ENCODE measurements around the gene STAC2.

DNA sequence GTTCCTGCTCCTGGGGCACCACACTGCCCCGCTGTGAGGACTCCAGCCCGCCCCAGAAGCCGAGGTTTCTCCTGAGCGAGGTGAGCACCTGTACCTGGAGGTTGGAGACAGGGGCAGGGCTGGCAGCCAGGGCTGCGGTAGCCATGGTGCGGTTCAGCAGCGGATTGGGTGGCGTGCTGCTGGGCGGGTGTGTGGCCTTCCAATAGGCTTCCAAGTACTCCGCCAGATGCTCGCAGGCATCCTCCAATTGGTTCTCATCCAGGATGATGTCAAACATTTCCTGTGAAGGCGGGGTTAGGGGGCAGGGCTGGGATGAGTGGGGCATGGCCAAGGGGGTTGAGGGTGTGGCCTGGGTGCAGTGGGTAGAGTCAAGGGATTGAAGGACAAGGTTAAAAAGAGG is 48.5 kb downstream of the STAC2 start:
- TF ChIP-seq, protein P1, sequence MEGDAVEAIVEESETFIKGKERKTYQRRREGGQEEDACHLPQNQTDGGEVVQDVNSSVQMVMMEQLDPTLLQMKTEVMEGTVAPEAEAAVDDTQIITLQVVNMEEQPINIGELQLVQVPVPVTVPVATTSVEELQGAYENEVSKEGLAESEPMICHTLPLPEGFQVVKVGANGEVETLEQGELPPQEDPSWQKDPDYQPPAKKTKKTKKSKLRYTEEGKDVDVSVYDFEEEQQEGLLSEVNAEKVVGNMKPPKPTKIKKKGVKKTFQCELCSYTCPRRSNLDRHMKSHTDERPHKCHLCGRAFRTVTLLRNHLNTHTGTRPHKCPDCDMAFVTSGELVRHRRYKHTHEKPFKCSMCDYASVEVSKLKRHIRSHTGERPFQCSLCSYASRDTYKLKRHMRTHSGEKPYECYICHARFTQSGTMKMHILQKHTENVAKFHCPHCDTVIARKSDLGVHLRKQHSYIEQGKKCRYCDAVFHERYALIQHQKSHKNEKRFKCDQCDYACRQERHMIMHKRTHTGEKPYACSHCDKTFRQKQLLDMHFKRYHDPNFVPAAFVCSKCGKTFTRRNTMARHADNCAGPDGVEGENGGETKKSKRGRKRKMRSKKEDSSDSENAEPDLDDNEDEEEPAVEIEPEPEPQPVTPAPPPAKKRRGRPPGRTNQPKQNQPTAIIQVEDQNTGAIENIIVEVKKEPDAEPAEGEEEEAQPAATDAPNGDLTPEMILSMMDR (IDR thresholded peaks at IDR 0.05), result no peak
- TF ChIP-seq EP300 (IDR thresholded peaks at IDR 0.05; ENCODE audit: borderline replicate concordance in 1 of 2, low read depth in 1 of 2, low read length in 1 of 2), result no peak
- no peak for TF ChIP-seq RAD21 (IDR thresholded peaks at IDR 0.05; ENCODE audit: low read length)
- TF ChIP-seq EZH2phosphoT487 (IDR thresholded peaks at IDR 0.05; ENCODE audit: borderline replicate concordance, low read depth), result no peak
- TF ChIP-seq RFX5 (IDR thresholded peaks at IDR 0.05; ENCODE audit: low read length), result no peak
- TF ChIP-seq ELF1 (IDR thresholded peaks at IDR 0.05), result no peak
- TF ChIP-seq RCOR1 (IDR thresholded peaks at IDR 0.05; ENCODE audit: low read length), result no peak
- no peak for TF ChIP-seq GATA2 (CRISPR knock-in tag; IDR thresholded peaks at IDR 0.05)
- no peak for TF ChIP-seq TCF12 (IDR thresholded peaks at IDR 0.05)
- TF ChIP-seq, protein P2, sequence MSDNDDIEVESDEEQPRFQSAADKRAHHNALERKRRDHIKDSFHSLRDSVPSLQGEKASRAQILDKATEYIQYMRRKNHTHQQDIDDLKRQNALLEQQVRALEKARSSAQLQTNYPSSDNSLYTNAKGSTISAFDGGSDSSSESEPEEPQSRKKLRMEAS (IDR thresholded peaks at IDR 0.05; ENCODE audit: low read depth), result no peak
- TF ChIP-seq MXI1 (IDR thresholded peaks at IDR 0.05; ENCODE audit: low read depth, low read length), result no peak

Data from SK-N-SH (cell line).